ENCODE measurements around the gene EFHD2. TPM values are rescaled to one million over a fixed set of nuclear protein-coding genes. Genes with fewer than 3 reads are reported as not detected.
"Not testable (repeated sequence)": the region's sequence is repeated elsewhere in the genome, so short reads cannot be mapped to it uniquely, and the experiment has no call there.

The EFHD2 gene
- total RNA-seq, 1 experiment from 2014 or later, result 48.5 TPM

DNA sequence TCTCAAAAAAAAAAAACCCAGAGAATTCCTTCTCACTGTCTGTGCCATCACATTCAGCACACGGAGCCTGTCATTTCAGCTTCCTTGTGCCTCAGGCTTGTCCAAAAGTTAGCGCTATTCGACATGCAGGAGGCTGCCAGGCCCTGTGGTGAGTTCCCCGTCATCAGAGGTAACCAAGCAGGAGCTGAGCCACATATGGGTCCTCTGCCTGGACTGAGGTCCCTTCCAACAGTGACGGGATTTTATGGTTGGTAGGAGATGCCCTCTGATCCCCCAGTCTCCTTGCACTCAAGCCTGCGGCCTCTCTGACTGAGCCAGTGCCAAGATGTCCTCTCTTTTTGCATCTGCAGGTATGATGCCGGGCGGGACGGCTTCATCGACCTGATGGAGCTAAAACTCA is 15.8 kb downstream of the EFHD2 start:
- TF ChIP-seq, protein P1, sequence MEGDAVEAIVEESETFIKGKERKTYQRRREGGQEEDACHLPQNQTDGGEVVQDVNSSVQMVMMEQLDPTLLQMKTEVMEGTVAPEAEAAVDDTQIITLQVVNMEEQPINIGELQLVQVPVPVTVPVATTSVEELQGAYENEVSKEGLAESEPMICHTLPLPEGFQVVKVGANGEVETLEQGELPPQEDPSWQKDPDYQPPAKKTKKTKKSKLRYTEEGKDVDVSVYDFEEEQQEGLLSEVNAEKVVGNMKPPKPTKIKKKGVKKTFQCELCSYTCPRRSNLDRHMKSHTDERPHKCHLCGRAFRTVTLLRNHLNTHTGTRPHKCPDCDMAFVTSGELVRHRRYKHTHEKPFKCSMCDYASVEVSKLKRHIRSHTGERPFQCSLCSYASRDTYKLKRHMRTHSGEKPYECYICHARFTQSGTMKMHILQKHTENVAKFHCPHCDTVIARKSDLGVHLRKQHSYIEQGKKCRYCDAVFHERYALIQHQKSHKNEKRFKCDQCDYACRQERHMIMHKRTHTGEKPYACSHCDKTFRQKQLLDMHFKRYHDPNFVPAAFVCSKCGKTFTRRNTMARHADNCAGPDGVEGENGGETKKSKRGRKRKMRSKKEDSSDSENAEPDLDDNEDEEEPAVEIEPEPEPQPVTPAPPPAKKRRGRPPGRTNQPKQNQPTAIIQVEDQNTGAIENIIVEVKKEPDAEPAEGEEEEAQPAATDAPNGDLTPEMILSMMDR (IDR thresholded peaks at IDR 0.05; ENCODE audit: unreplicated experiment), result no peak
- H3K4me3 Mint-ChIP-seq (ENCODE audit: unreplicated experiment), result no peak overlapping the region
- ChIA-PET POLR2A (interaction anchor here (0.6 to 1.3 kb wide), 3 partner anchors 9 to 69 kb away, joined by 3 to 4 read pairs (median 3); no protein-coding TSS in a partner anchor), CTCF (interaction anchor here (13.2 kb wide), 1 partner anchor 102 kb away, joined by 165 read pairs; no protein-coding TSS in a partner anchor)
- peaks cover 19% of the 10 kb centered on the region for H3K4me1 Mint-ChIP-seq (ENCODE audit: insufficient read depth, unreplicated experiment)
- intact Hi-C loops (cut with micrococcal nuclease), result no loop called here
- H3K27ac Mint-ChIP-seq (ENCODE audit: low read depth, unreplicated experiment), result no peak overlapping the region
- no peaks in the 10 kb centered on the region for H3K9me3 Mint-ChIP-seq (ENCODE audit: unreplicated experiment)
- no peak for DNase-seq (ENCODE audit: unreplicated experiment)
- BruUV-seq (replicated peaks), result no TSS peak
- H3K27me3 Mint-ChIP-seq (ENCODE audit: insufficient read depth, unreplicated experiment), result no peaks in the 10 kb centered on the region
- H3K36me3 Mint-ChIP-seq (ENCODE audit: insufficient read depth, unreplicated experiment), result peaks cover 28% of the 10 kb centered on the region

DNA sequence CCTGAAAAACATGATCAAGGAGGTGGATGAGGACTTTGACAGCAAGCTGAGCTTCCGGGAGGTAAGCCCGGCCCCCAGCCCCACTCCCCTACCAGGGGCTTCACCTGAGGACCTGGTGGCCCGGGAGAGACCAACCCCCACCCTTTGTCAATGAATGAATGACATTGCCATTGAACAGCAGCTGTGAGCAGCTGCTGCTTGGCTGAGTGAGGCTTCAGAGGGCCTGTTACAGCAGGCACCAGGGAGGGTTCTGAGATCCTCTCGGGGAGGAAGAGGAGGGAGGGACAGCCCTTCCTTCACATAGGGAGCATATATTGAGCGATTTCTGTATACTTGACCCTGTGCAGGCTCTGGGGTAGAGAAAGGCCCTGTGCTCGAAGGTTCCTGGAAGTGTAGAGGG is 16.3 kb downstream of the EFHD2 start:
- TF ChIP-seq, protein P1 (IDR thresholded peaks at IDR 0.05; ENCODE audit: unreplicated experiment), result no peak
- no peak overlapping the region for H3K4me3 Mint-ChIP-seq (ENCODE audit: unreplicated experiment)

DNA sequence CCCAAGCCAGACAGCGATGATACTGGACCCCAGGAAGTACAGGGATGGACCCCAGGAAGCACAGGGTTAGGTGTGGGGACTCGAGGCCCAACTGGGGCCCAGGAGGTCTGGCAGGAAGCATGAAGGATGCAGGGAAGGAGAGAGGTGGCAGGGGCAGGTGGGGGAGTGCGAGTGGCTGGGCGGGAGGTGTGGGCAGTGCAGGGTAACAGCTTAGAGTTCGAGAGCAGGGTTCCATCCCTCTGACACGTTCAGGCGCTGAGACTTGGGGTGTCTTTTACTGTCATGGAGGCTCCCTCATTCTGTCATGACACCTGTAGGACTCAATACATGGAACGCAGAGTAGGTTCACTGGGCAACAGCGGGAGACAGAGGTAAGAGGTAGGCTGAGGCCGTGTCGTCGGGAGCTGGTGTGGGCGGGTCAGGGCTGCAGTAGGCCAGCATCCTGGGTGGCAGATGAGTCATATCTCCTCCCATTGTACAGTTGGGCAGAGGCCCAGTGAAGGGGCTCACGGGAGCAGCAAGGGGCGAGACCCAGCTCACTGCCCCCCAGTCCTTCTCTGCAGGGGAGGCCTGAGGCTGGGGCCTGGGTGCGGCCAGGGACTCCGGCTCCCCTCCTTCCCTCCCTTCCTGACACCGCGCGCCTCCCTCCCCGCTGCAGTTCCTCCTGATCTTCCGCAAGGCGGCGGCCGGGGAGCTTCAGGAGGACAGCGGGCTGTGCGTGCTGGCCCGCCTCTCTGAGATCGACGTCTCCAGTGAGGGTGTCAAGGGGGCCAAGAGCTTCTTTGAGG is 17.0 kb downstream of the EFHD2 start:
- H3K9me3 Mint-ChIP-seq (ENCODE audit: unreplicated experiment), result no peaks in the 10 kb centered on the region
- no peaks in the 10 kb centered on the region for H3K27me3 Mint-ChIP-seq (ENCODE audit: insufficient read depth, unreplicated experiment)
- H3K36me3 Mint-ChIP-seq (ENCODE audit: insufficient read depth, unreplicated experiment), result peaks cover 28% of the 10 kb centered on the region
- no TSS peak for BruUV-seq (replicated peaks)
- POLR2A ChIA-PET, result interaction anchor here (1.0 kb wide), 1 partner anchor 10 kb away, joined by 4 read pairs; no protein-coding TSS in a partner anchor
- intact Hi-C loops (cut with micrococcal nuclease), result no loop called here
- peaks cover 19% of the 10 kb centered on the region for H3K4me1 Mint-ChIP-seq (ENCODE audit: insufficient read depth, unreplicated experiment)
- H3K27ac Mint-ChIP-seq (ENCODE audit: low read depth, unreplicated experiment), result peak overlapping the region; percentile 76
- CTCF ChIA-PET, result interaction anchor here (13.2 kb wide), 1 partner anchor 103 kb away, joined by 165 read pairs; no protein-coding TSS in a partner anchor
- no peak overlapping the region for H3K4me3 Mint-ChIP-seq (ENCODE audit: unreplicated experiment)
- DNase-seq (ENCODE audit: unreplicated experiment), result peak; percentile 52
- TF ChIP-seq, protein P1 (IDR thresholded peaks at IDR 0.05; ENCODE audit: unreplicated experiment), result no peak

More for the DNA sequence above, 16.3 kb downstream of the EFHD2 start:
- H3K9me3 Mint-ChIP-seq (ENCODE audit: unreplicated experiment), result no peaks in the 10 kb centered on the region
- no peak for DNase-seq (ENCODE audit: unreplicated experiment)
- POLR2A ChIA-PET, result interaction anchor here (0.6 to 1.3 kb wide), 3 partner anchors 9 to 70 kb away, joined by 3 to 4 read pairs (median 3); no protein-coding TSS in a partner anchor
- peak overlapping the region; percentile 76 for H3K27ac Mint-ChIP-seq (ENCODE audit: low read depth, unreplicated experiment)
- peaks cover 19% of the 10 kb centered on the region for H3K4me1 Mint-ChIP-seq (ENCODE audit: insufficient read depth, unreplicated experiment)
- no TSS peak for BruUV-seq (replicated peaks)
- H3K27me3 Mint-ChIP-seq (ENCODE audit: insufficient read depth, unreplicated experiment), result no peaks in the 10 kb centered on the region
- CTCF ChIA-PET, result interaction anchor here (13.2 kb wide), 1 partner anchor 102 kb away, joined by 165 read pairs; no protein-coding TSS in a partner anchor
- H3K36me3 Mint-ChIP-seq (ENCODE audit: insufficient read depth, unreplicated experiment), result peaks cover 28% of the 10 kb centered on the region
- intact Hi-C loops (cut with micrococcal nuclease), result no loop called here

DNA sequence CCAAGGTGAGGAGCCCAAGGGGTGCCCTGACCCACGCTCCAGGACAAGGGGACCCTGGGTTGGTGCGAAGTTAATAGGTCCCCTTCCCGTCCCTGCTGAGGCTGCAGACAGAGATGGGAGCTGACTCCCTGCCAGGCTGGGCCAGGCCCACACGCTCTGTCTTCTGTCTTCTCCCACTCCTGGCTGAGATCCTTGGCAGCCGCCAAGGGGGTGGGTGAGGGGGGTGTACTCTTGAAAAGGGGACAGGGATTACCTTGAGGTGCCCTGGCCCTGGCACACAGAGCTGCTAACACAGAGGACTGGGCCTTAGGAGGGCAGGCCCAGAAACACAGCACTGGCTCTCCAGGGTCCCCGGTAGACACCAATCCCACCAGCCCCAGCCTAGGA is 17.6 kb downstream of the EFHD2 start:
- H3K4me1 Mint-ChIP-seq (ENCODE audit: insufficient read depth, unreplicated experiment), result peaks cover 19% of the 10 kb centered on the region
- CTCF ChIA-PET, result interaction anchor here (0.9 to 13.2 kb wide), 2 partner anchors 8 to 103 kb away, joined by 3 to 165 read pairs; no protein-coding TSS in a partner anchor
- BruUV-seq (replicated peaks), result no TSS peak
- H3K27me3 Mint-ChIP-seq (ENCODE audit: insufficient read depth, unreplicated experiment), result no peaks in the 10 kb centered on the region
- DNase-seq (ENCODE audit: unreplicated experiment), result no peak
- no peak overlapping the region for H3K27ac Mint-ChIP-seq (ENCODE audit: low read depth, unreplicated experiment)
- intact Hi-C loops (cut with micrococcal nuclease), result no loop called here
- TF ChIP-seq, protein P1 (IDR thresholded peaks at IDR 0.05; ENCODE audit: unreplicated experiment), result no peak
- no peaks in the 10 kb centered on the region for H3K9me3 Mint-ChIP-seq (ENCODE audit: unreplicated experiment)
- H3K4me3 Mint-ChIP-seq (ENCODE audit: unreplicated experiment), result no peak overlapping the region
- H3K36me3 Mint-ChIP-seq (ENCODE audit: insufficient read depth, unreplicated experiment), result peaks cover 28% of the 10 kb centered on the region
- POLR2A ChIA-PET, result interaction anchor here (0.8 to 0.9 kb wide), 2 partner anchors 11 to 17 kb away, joined by 3 read pairs; partner anchors contain the start of gene EFHD2

DNA sequence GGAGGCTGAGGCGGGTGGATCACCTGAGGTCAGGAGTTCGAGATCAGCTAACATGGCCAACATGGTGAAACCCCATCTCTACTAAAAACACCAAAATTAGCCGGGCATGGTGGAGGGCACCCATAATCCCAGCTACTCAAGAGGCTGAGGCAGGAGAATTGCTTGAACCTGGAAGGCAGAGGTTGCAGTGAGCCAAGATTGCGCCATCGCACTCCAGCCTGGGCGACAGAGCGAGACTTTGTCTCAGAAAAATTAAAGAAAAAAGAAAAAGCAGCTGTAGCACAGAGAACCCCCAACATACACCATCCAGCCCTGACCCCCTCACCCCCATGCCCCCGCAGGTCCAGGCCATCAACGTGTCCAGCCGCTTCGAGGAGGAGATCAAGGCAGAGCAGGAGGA is 18.6 kb downstream of the EFHD2 start:
- H3K27me3 Mint-ChIP-seq (ENCODE audit: insufficient read depth, unreplicated experiment); BruUV-seq (replicated peaks); H3K9me3 Mint-ChIP-seq (ENCODE audit: unreplicated experiment); H3K4me3 Mint-ChIP-seq (ENCODE audit: unreplicated experiment); H3K27ac Mint-ChIP-seq (ENCODE audit: low read depth, unreplicated experiment); intact Hi-C loops (cut with micrococcal nuclease); DNase-seq (ENCODE audit: unreplicated experiment): not testable (repeated sequence)
- Mint-ChIP-seq H3K36me3 (ENCODE audit: insufficient read depth, unreplicated experiment) (peaks cover 28% of the 10 kb centered on the region), H3K4me1 (ENCODE audit: insufficient read depth, unreplicated experiment) (peaks cover 25% of the 10 kb centered on the region)
- ChIA-PET POLR2A (interaction anchor here (0.8 to 1.7 kb wide), 3 partner anchors 11 to 73 kb away, joined by 3 read pairs; partner anchors contain the start of gene EFHD2), CTCF (interaction anchor here (0.9 to 13.2 kb wide), 3 partner anchors 9 to 145 kb away, joined by 3 to 165 read pairs (median 4); no protein-coding TSS in a partner anchor)

Data from MCF 10A (cell line).